DMS53 treated with DMSO at 0.1 percent for 48 hours (cell line): Measurements from ENCODE around the gene TSPYL6.
"Not testable (repeated sequence)": the region's sequence is repeated elsewhere in the genome, so short reads cannot be mapped to it uniquely, and the experiment has no call there.

Experiments
- DNase-seq: peaks from one replicate; lab custom pipeline; 2025; ENCODE audit not compliant: unreplicated experiment; lab: John Stamatoyannopoulos, UW

Gene TSPYL6

GRCh38 chr2:54256091-54256694 lies at the start of gene TSPYL6:
Gene TSPYL6 (minus strand): TSS chr2:54256229. CDS start chr2:54256151, 78 bp downstream.
- DNase-seq = no peak

- DNase-seq = no peak
These were observed 47.6 kb upstream of the TSPYL6 start for GRCh38 chr2:54303631-54304030.

GRCh38 chr2:54298514-54298913 lies 42.5 kb upstream of the TSPYL6 start:
- no peak for DNase-seq

GRCh38 chr2:54295911-54296310 lies 39.9 kb upstream of the TSPYL6 start:
- no peak for DNase-seq

- DNase-seq = not testable (repeated sequence)
These were observed 38.6 kb upstream of the TSPYL6 start for GRCh38 chr2:54294665-54295064.

- DNase-seq = no peak
These were observed 34.5 kb upstream of the TSPYL6 start for GRCh38 chr2:54290356-54291025.

- no peak for DNase-seq
These were observed 33.9 kb upstream of the TSPYL6 start for GRCh38 chr2:54289917-54290316.

- no peak for DNase-seq
These were observed 31.5 kb upstream of the TSPYL6 start for GRCh38 chr2:54287532-54287931.

GRCh38 chr2:54285451-54285850 lies 29.4 kb upstream of the TSPYL6 start:
- no peak for DNase-seq

- no peak for DNase-seq
These were observed 28.8 kb upstream of the TSPYL6 start for GRCh38 chr2:54284826-54285225.

- no peak for DNase-seq
These were observed 23.4 kb upstream of the TSPYL6 start for GRCh38 chr2:54279385-54279784.

GRCh38 chr2:54275541-54275940 lies 19.5 kb upstream of the TSPYL6 start:
- no peak for DNase-seq

GRCh38 chr2:54274781-54275242 lies 18.8 kb upstream of the TSPYL6 start:
- DNase-seq = peak; percentile 57

GRCh38 chr2:54271843-54272627 lies 16.0 kb upstream of the TSPYL6 start:
- no peak for DNase-seq

- no peak for DNase-seq
These were observed 15.2 kb upstream of the TSPYL6 start for GRCh38 chr2:54271189-54271588.

GRCh38 chr2:54267577-54267976 lies 11.5 kb upstream of the TSPYL6 start:
- DNase-seq = no peak

- not testable (repeated sequence) for DNase-seq
These were observed 9.1 kb upstream of the TSPYL6 start for GRCh38 chr2:54265081-54265480.

- DNase-seq = no peak
These were observed 6.2 kb upstream of the TSPYL6 start for GRCh38 chr2:54262015-54262765.

GRCh38 chr2:54261537-54261936 lies 5.5 kb upstream of the TSPYL6 start:
- DNase-seq = no peak

- no peak for DNase-seq
These were observed 4.2 kb upstream of the TSPYL6 start for GRCh38 chr2:54260241-54260595.
